Duodenal mucosa (tissue), 2 donors: ENCODE measurements around the gene TBPL2.

Experiments used
- H3K27ac ChIP-seq: one replicate; pipeline ENCODE4 v1.7.0; 2013; ENCODE audit warnings: low read depth, low read length
- H3K27me3 ChIP-seq, 2 donors: one replicate each; pipeline ENCODE4 v1.7.0; 2013; ENCODE audit warnings: low read length in 2 of 2, control low read depth in 1 of 2; ENCODE audit not compliant: insufficient read depth in 2 of 2, control insufficient read depth in 1 of 2
- H3K36me3 ChIP-seq, 2 donors: one replicate each; pipeline ENCODE4 v1.7.0; 2013; ENCODE audit warnings: low read length in 2 of 2, control low read depth in 1 of 2; ENCODE audit not compliant: insufficient read depth in 2 of 2, control insufficient read depth in 1 of 2
- H3K4me1 ChIP-seq, 2 donors: one replicate each; pipeline ENCODE4 v1.7.0; 2013; ENCODE audit warnings: low read length in 2 of 2, control low read depth in 1 of 2; ENCODE audit not compliant: insufficient read depth in 2 of 2, control insufficient read depth in 1 of 2
- H3K4me3 ChIP-seq, 2 donors: one replicate each; pipeline ENCODE4 v1.7.0; 2013; ENCODE audit warnings: low read length in 2 of 2, low read depth in 1 of 2
- H3K9ac ChIP-seq, 2 donors: one replicate each; pipeline ENCODE4 v1.7.0; 2013; ENCODE audit warnings: low read length in 2 of 2, low read depth in 1 of 2
- H3K9me3 ChIP-seq, 2 donors: one replicate each; pipeline ENCODE4 v1.7.0; 2013; ENCODE audit warnings: low read length in 2 of 2, control low read depth in 1 of 2; ENCODE audit not compliant: control insufficient read depth in 1 of 2

Gene TBPL2

GRCh38 chr14:55446833-55447232 is 6.4 kb upstream of the TBPL2 start:
- Histone ChIP-seq H3K4me1 (peaks cover 0 to 10% of the 10 kb centered on the region in 2 donors), H3K9me3 (no peaks in the 10 kb centered on the region), H3K27me3 (no peaks in the 10 kb centered on the region), H3K4me3 (no peak overlapping the region), H3K27ac (no peak overlapping the region), H3K36me3 (no peaks in the 10 kb centered on the region), H3K9ac (no peak overlapping the region)

DNA sequence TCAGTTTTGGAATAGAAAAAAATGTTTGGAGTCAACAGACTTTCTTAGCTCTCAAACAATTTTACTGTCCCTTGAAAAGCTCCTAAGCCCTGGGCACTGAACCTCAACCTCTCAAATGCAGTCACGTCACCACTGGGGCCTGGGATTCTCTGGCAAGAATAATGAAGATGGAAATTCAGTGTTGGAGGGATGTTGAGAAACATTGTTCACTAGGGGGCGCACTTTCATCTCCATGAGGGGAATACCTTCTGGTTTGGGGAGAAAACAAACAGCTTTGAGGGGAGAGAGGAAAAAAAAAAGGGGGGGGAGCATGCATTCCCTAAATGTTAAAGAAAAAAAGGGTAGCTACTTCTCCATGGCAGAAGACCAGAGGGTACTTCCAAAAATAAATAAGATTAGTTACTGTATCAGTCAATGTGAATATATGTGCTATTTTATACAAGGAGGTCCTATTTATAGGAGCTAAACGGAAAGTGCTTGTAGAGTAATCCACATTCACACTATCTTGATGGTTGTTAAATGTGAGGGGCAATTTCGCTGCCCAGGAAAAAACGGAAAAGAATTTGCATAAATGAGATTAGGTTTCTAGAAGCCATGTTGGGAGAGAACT is 5.8 kb upstream of the TBPL2 start:
- peaks cover 0 to 4% of the 10 kb centered on the region in 2 donors for H3K4me1 ChIP-seq
- H3K27me3 ChIP-seq = no peaks in the 10 kb centered on the region
- H3K27ac ChIP-seq = no peak overlapping the region
- no peak overlapping the region for H3K9ac ChIP-seq
- H3K9me3 ChIP-seq = no peaks in the 10 kb centered on the region
- H3K36me3 ChIP-seq = no peaks in the 10 kb centered on the region
- H3K4me3 ChIP-seq = no peak overlapping the region

DNA sequence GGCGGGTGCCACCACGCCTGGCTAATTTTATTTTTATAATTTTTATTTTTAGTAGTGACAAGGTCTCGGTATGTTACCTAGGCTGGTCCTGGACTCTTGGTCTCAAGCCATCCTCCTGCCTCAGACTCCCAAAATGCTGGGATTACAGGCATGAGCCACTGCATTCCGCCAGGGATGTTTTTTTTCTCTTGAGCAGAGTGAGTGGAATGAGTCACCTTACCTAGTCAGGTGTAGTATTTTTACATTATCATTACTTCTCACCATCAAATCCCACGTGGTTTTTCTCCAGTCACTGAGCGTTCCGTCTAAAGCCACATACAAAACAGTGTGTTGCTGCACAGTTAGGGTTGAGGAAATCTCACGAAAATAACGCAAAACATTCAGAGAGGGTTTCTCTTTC is 870 bp upstream of the TBPL2 start:
- Histone ChIP-seq H3K9me3 (no peaks in the 10 kb centered on the region), H3K9ac (no peak overlapping the region), H3K4me1 (peaks cover 0 to 2% of the 10 kb centered on the region in 2 donors), H3K36me3 (no peaks in the 10 kb centered on the region), H3K27ac (no peak overlapping the region), H3K4me3 (no peak overlapping the region), H3K27me3 (no peaks in the 10 kb centered on the region)

GRCh38 chr14:55438066-55438683 is 2.2 kb downstream of the TBPL2 start:
- Histone ChIP-seq H3K4me3 (no peak overlapping the region), H3K4me1 (peaks cover 0 to 11% of the 10 kb centered on the region in 2 donors), H3K9me3 (no peaks in the 10 kb centered on the region), H3K27me3 (no peaks in the 10 kb centered on the region), H3K9ac (no peak overlapping the region), H3K36me3 (no peaks in the 10 kb centered on the region), H3K27ac (no peak overlapping the region)

DNA sequence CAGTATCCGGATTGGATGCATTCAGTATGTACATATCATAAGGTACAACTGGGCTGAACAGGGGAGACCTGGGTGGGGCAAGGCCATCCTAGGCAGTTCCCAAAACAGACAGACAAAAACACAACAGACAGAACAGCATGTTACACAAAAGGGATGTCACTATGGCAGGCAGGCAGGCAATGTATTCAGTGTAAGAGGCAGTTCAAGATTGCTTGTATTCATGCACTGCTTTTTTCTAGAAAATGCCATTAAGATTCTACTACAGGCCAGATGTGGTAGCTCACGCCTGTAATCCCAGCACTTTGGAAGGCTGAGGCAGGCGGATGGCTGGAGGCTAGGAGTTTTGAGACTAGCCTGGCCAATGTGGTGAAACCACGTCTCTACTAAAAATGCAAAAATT is 3.5 kb downstream of the TBPL2 start:
- Histone ChIP-seq H3K4me3 (no peak overlapping the region), H3K4me1 (peaks cover 0 to 11% of the 10 kb centered on the region in 2 donors), H3K9ac (no peak overlapping the region), H3K9me3 (no peaks in the 10 kb centered on the region), H3K36me3 (no peaks in the 10 kb centered on the region), H3K27me3 (no peaks in the 10 kb centered on the region), H3K27ac (no peak overlapping the region)

GRCh38 chr14:55436519-55436918 is 3.9 kb downstream of the TBPL2 start:
- no peaks in the 10 kb centered on the region for H3K36me3 ChIP-seq
- no peaks in the 10 kb centered on the region for H3K9me3 ChIP-seq
- no peaks in the 10 kb centered on the region for H3K27me3 ChIP-seq
- H3K9ac ChIP-seq = no peak overlapping the region
- peaks cover 0 to 11% of the 10 kb centered on the region in 2 donors for H3K4me1 ChIP-seq
- no peak overlapping the region for H3K27ac ChIP-seq
- H3K4me3 ChIP-seq = no peak overlapping the region

DNA sequence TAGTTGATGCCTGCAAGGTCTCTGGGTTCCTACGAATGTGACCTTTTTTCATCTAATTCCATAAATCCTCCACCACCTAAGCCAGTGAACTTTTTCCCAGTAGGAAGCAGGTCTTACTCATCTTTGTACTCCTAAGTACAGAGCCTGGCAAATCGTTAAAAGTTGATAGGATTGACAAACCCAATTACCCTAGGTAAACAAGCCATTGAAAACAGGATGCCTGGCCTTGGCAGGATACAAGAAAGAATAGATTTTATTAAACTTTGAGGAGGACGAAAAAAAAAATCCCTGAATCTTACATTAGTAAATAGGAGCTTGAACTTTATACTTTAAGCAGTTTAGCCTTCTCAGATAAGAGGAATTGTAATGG is 5.6 kb downstream of the TBPL2 start:
- Histone ChIP-seq H3K9ac (no peak overlapping the region), H3K9me3 (no peaks in the 10 kb centered on the region), H3K4me3 (no peak overlapping the region), H3K36me3 (no peaks in the 10 kb centered on the region), H3K4me1 (peaks cover 0 to 11% of the 10 kb centered on the region in 2 donors), H3K27me3 (no peaks in the 10 kb centered on the region), H3K27ac (no peak overlapping the region)

DNA sequence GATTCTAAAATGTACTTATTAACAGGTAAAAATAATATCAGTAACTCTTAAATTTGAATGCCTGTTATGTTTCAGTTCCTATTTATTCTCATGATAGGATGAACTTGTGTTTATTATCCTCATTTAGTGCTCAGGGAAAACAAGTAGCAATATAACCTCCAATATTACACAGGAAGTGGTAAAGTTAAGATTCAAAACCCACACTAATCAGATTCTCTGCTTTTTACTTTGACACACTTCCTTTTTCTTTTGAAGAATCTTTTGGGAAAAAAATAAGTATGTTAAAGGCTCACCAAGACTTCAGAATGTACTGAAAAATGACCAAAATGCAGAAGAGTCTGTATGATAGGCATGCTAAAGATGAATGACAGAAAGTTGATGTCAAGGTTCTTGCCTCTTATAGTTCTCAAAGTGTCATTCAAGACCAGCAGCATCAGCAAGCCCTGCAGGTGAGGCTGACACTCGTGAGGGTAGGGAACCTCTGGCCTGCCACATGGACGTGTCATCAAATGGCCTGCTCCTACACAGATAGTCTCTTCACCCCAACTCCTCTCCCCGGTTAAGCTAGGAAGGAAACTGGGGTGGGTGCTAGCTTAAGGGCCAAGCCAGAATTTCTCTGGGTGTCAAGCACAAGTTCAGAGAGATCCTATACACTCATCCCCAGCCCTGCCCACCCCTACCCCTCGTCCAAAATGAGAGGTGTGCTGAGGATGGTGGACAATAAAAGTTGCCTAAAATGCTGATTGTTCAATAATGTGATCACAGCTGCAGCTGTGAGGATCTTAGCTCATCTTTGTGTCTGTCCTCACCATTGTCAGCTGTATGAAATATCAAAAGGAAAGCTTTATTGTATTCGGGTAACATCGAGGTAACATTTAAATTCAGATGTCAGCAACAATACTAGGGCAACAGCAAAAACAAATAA is 6.3 kb downstream of the TBPL2 start:
- Histone ChIP-seq H3K27me3 (no peaks in the 10 kb centered on the region), H3K9me3 (no peaks in the 10 kb centered on the region), H3K4me3 (no peak overlapping the region), H3K27ac (no peak overlapping the region), H3K9ac (no peak overlapping the region), H3K4me1 (peaks cover 0 to 11% of the 10 kb centered on the region in 2 donors), H3K36me3 (no peaks in the 10 kb centered on the region)

GRCh38 chr14:55432628-55433027 is 7.8 kb downstream of the TBPL2 start:
- Histone ChIP-seq H3K4me1 (peaks cover 0 to 11% of the 10 kb centered on the region in 2 donors), H3K9me3 (no peaks in the 10 kb centered on the region), H3K27ac (no peak overlapping the region), H3K27me3 (no peaks in the 10 kb centered on the region), H3K36me3 (no peaks in the 10 kb centered on the region), H3K9ac (no peak overlapping the region), H3K4me3 (no peak overlapping the region)

DNA sequence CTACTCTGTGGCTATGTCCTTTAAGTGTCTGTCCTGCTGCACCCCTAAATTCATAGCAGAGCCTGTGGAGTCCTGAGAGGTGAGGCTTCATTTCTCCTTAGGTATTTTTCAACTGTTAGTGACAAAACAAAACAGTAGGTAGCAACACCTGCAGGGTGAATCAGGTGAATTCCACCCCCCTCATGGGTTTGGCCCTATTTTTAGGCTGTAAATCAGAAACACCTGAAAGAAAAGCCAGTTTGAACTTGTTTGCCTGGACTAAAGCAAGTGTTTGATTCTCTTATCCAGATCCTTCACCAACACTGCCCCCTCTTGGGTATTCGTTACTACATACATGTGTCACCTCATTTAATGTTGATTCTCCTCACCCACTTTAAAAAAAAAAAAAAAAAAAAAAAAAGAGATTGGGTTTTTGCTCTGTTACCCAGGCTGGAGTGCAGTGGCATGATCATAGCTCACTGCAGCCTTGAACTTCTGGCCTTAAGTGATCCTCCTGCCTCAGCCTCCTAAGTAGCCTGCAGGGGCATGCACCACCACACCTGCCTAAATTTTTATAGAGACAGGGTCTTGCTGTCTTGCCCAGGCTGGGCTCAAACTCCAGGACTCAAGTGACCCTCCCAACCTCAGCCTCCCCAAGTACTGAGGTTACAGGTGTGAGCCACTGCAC is 10.3 kb downstream of the TBPL2 start:
- no peaks in the 10 kb centered on the region for H3K36me3 ChIP-seq
- no peak overlapping the region for H3K9ac ChIP-seq
- H3K4me1 ChIP-seq = peaks cover 0 to 6% of the 10 kb centered on the region in 2 donors
- no peak overlapping the region for H3K27ac ChIP-seq
- H3K9me3 ChIP-seq = no peaks in the 10 kb centered on the region
- H3K4me3 ChIP-seq = no peak overlapping the region
- H3K27me3 ChIP-seq = no peaks in the 10 kb centered on the region
